HCT116 (cell line): Measurements from ENCODE around the gene NCBP2L. TPM values are rescaled to one million over a fixed set of nuclear protein-coding genes. Genes with fewer than 3 reads are reported as not detected.
A peak's percentile ranks its signal among the peaks of the same experiment; 100 is the strongest.

Experiments used
- ATAC-seq: fragments of 200-7000 bp; cut with Tn5 transposase; 2 replicates; pipeline ENCODE4 v1.9.1; 2020; ENCODE audit warnings: mild to moderate bottlenecking, moderate library complexity
- BruUV-seq: library from RNA; stranded (reverse); fragments of 400-500 nt; replicated peaks from 2 replicates; lab custom pipeline; 2021; lab: Mats Ljungman, UMichigan
- CTCF ChIA-PET: fragments of 300-600 bp; sonication (Branson Sonifier 250); formaldehyde crosslinking; loops from one replicate; lab custom pipeline; 2021; ENCODE audit warnings: antibody characterized with exemption; lab: Charles Lee
- POLR2A ChIA-PET: fragments of 300-600, 350-600 bp; sonication (Branson Sonifier 250); formaldehyde crosslinking; loops from one replicate; lab custom pipeline; 2021; ENCODE audit warnings: antibody characterized with exemption; lab: Charles Lee
- RAD21 ChIA-PET, 2 experiments: fragments of 300-600 bp; sonication (Branson Sonifier 250); formaldehyde crosslinking; loops; one replicate each; lab custom pipeline; 2023; ENCODE audit warnings: low total read pairs in 2 of 2; ENCODE audit not compliant: uncharacterized antibody in 2 of 2, unreplicated experiment in 2 of 2, low non-redundant PET in 1 of 2; lab: Charles Lee
- DNase-seq: peaks from one replicate; pipeline ENCODE4 v3.0.0-alpha.2; 2010; ENCODE audit warnings: low read depth, low spot score
- H2AFZ ChIP-seq: fragments of 200-600 bp; shearing (Covaris generic), sonication (generic); 2 replicates; pipeline ENCODE4 v1.6.1; 2017; ENCODE audit warnings: low read depth, mixed run types, mixed read lengths, antibody characterized with exemption, low read length; ENCODE audit not compliant: poor library complexity, severe bottlenecking
- H3K27ac ChIP-seq: 2 replicates; pipeline ENCODE4 v1.5.1; 2012; ENCODE audit warnings: low read depth, low read length
- H3K27me3 ChIP-seq: fragments of 200-600 bp; sonication (generic); 2 replicates; pipeline ENCODE4 v1.6.1; 2016; ENCODE audit warnings: mixed run types, low read length, mixed read lengths; ENCODE audit not compliant: insufficient read depth
- H3K36me3 ChIP-seq, 2 experiments: fragments of 200-500 bp in 1 of 2; fragments of 200-600 bp in 1 of 2; sonication (Bioruptor generic) in 1 of 2; sonication (generic) in 1 of 2; 2 replicates each; pipeline versions ENCODE4 v1.5.1 to v1.6.1; 2014 to 2016; ENCODE audit warnings: low read length in 2 of 2, inconsistent platforms in 1 of 2, mixed read lengths in 1 of 2, mixed run types in 1 of 2; ENCODE audit not compliant: insufficient read depth in 2 of 2, control insufficient read depth in 1 of 2
- H3K4me1 ChIP-seq, 2 experiments: fragments of 200-600 bp in 1 of 2; sonication (generic) in 1 of 2; 2 replicates each; pipeline versions ENCODE4 v1.5.1 to v1.6.1; 2012 to 2017; ENCODE audit warnings: low read length in 2 of 2, inconsistent platforms in 1 of 2, mild to moderate bottlenecking in 1 of 2, mixed read lengths in 1 of 2, mixed run types in 1 of 2, moderate library complexity in 1 of 2; ENCODE audit not compliant: insufficient read depth in 2 of 2, control insufficient read depth in 1 of 2
- H3K4me2 ChIP-seq: fragments of 200-600 bp; sonication (generic); 2 replicates; pipeline ENCODE4 v1.6.1; 2017; ENCODE audit warnings: mixed run types, low read length, mixed read lengths
- H3K4me3 ChIP-seq, 2 experiments: fragments of 200-600 bp in 1 of 2; sonication (generic) in 1 of 2; replicated peaks in 1 of 2; 2 replicates each; pipeline ENCODE4 v1.5.1; 2011 to 2016; ENCODE audit warnings: low read length in 2 of 2, control low read depth in 1 of 2, low read depth in 1 of 2, mild to moderate bottlenecking in 1 of 2, mixed read lengths in 1 of 2, mixed run types in 1 of 2
- H3K79me2 ChIP-seq: fragments of 200-600 bp; sonication (generic); 2 replicates; pipeline ENCODE4 v1.6.1; 2017; ENCODE audit warnings: mild to moderate bottlenecking, mixed run types, low read length, moderate library complexity, mixed read lengths; ENCODE audit not compliant: insufficient read depth
- H3K9ac ChIP-seq: fragments of 200-600 bp; sonication (generic); 2 replicates; pipeline ENCODE4 v1.6.1; 2016; ENCODE audit warnings: low read length, mixed read lengths
- H3K9me2 ChIP-seq: fragments of 200-600 bp; sonication (generic), shearing (Covaris generic); 2 replicates; pipeline ENCODE4 v1.6.1; 2017; ENCODE audit warnings: mixed run types, mild to moderate bottlenecking, moderate library complexity; ENCODE audit not compliant: insufficient read depth
- H3K9me3 ChIP-seq, 2 experiments: fragments of 200-500 bp in 1 of 2; fragments of 200-600 bp in 1 of 2; sonication (Bioruptor generic) in 1 of 2; sonication (generic) in 1 of 2; 2 replicates each; pipeline ENCODE4 v1.6.1; 2014 to 2017; ENCODE audit warnings: low read length in 2 of 2, mixed read lengths in 2 of 2, inconsistent platforms in 1 of 2, low read depth in 1 of 2, mild to moderate bottlenecking in 1 of 2, mixed run types in 1 of 2, moderate library complexity in 1 of 2; ENCODE audit not compliant: control insufficient read depth in 1 of 2, insufficient read depth in 1 of 2
- H4K20me1 ChIP-seq: fragments of 200-600 bp; sonication (generic), shearing (Covaris generic); 2 replicates; pipeline ENCODE4 v1.6.1; 2017; ENCODE audit warnings: mixed run types, mild to moderate bottlenecking, moderate library complexity; ENCODE audit not compliant: insufficient read depth
- MAX ChIP-seq: IDR thresholded peaks from 2 replicates; pipeline ENCODE4 v1.6.1; 2012
- POLR2A ChIP-seq: IDR thresholded peaks from 2 replicates; pipeline ENCODE4 v1.7.0; 2011; ENCODE audit warnings: borderline replicate concordance; ENCODE audit not compliant: insufficient read depth, insufficient read length; ENCODE audit errors: extremely low read depth
- POLR2AphosphoS5 ChIP-seq: IDR thresholded peaks from 2 replicates; pipeline ENCODE4 v1.6.1; 2011; ENCODE audit warnings: mild to moderate bottlenecking, low read depth, low read length, moderate library complexity
- RAD21 ChIP-seq: IDR thresholded peaks from 2 replicates; pipeline ENCODE4 v1.6.1; 2012; ENCODE audit warnings: low read depth, mild to moderate bottlenecking
- TCF7L2 ChIP-seq: IDR thresholded peaks from 2 replicates; pipeline ENCODE4 v1.7.0; 2011; ENCODE audit warnings: borderline replicate concordance, inconsistent platforms; ENCODE audit not compliant: insufficient read depth, insufficient read length; ENCODE audit errors: extremely low read depth
- YY1 ChIP-seq: IDR thresholded peaks from 2 replicates; pipeline ENCODE4 v1.6.1; 2011; ENCODE audit warnings: low read length, low read depth, moderate library complexity, mild to moderate bottlenecking; ENCODE audit not compliant: insufficient replicate concordance; ENCODE audit errors: extremely low read depth
- ZNF274 ChIP-seq: fragments of 200-500 bp; sonication (Bioruptor generic); IDR thresholded peaks from 2 replicates; pipeline ENCODE4 v1.6.1; 2014; ENCODE audit warnings: mild to moderate bottlenecking, low read depth, low read length, inconsistent platforms
- intact Hi-C: fragments of 100-400 bp; cut with micrococcal nuclease; formaldehyde crosslinking; loops from 2 replicates; pipeline ENCODE4 v1.10.0; 2022
- total RNA-seq: library from RNA; stranded (reverse); gene quantifications from one replicate; pipeline ENCODE4 v1.2.1, GENCODE V29; 2021; ENCODE audit not compliant: unreplicated experiment
- TF ChIP-seq, protein P1 (sequence below), 3 experiments: fragments of 200-600 bp in 1 of 3; sonication (generic) in 1 of 3; IDR thresholded peaks in 2 of 3; conservative IDR thresholded peaks in 1 of 3; 2 replicates each; pipeline ENCODE4 v1.5.1; 2012 to 2017; ENCODE audit warnings: low read depth in 2 of 3, low read length in 2 of 3, antibody characterized with exemption in 1 of 3, borderline replicate concordance in 1 of 3, control low read depth in 1 of 3, mild to moderate bottlenecking in 1 of 3, mixed read lengths in 1 of 3, mixed run types in 1 of 3, moderate library complexity in 1 of 3; ENCODE audit not compliant: insufficient read depth in 1 of 3
- TF ChIP-seq, protein P2 (sequence below): IDR thresholded peaks from 2 replicates; pipeline ENCODE4 v1.6.1; 2012; ENCODE audit warnings: low read depth

NCBP2L gene
- total RNA-seq, 1 experiment from 2014 or later: not detected

DNA sequence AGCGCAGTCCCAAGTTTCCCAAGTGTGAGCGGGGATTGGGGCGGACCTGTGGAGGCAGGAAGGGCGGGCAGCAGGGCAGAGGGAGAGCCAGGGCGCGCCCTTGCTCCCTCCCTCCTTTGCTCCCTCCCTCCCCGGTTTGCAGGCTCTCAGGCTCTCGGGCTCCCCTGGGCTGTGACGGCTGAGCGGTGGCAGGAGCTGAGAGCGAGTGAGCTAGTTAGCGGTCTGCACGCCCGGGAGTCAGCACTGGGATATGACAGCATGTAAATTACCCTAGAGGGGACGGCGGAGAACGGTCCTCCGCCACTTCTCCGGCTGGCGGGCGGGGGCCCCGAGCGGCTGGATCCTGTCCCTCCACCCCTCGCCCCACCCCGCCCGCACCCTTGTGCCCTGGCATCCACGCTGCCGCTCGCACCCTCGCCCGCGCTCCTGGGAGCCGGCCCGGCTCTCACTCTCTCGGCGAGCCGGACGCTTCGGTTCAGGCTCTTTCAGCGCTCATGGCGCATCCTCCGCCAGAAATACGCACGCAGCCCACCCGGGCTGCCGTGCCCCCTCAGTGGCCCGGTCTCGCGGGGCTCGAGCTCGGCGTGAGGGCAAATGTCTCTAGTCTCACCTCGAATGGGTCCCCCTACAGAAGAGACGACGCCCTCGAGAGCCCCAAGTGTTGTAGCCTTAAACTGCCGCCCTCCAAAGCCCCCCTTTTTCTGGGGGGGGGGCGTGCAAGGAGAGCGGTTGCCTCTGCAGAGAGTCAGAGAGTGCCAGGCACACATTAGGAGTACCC, 1.6 kb upstream of the NCBP2L start, which contains the start of gene TSC22D3:
Gene TSC22D3, minus strand, starts transcription at position 54 of the 778 bp plus-strand sequence. CDS start 368 bp downstream, outside the sequence.
- peak; percentile 83 for ATAC-seq
- Histone ChIP-seq H3K9me2 (no peaks in the 10 kb centered on the region), H3K9me3 (no peaks in the 10 kb centered on the region), H4K20me1 (no peaks in the 10 kb centered on the region), H3K36me3 (no peaks in the 10 kb centered on the region), H3K79me2 (no peaks in the 10 kb centered on the region), H2AFZ (peak within 1 kb of the TSS; percentile 94), H3K4me2 (peak within 1 kb of the TSS; percentile 78), H3K9ac (no peak within 1 kb of the TSS), H3K27me3 (no peaks in the 10 kb centered on the region), H3K27ac (no peak within 1 kb of the TSS; the same call in 1 of the 2 replicates)
- ChIA-PET CTCF (interaction anchor here (0.9 to 3.8 kb wide), 6 partner anchors 57 to 776 kb away, joined by 3 to 45 read pairs (median 7); no protein-coding TSS in a partner anchor), POLR2A (interaction anchor here (1.3 kb wide), 1 partner anchor 59 kb away, joined by 3 read pairs; no protein-coding TSS in a partner anchor), RAD21 (interaction anchor here (0.7 to 2.6 kb wide), 3 partner anchors 102 to 115 kb away, joined by 3 to 14 read pairs (median 3); no protein-coding TSS in a partner anchor)
- DNase-seq: peak; percentile 29
- no TSS peak for BruUV-seq
- intact Hi-C loops: loop anchor here (2.0 to 10.0 kb wide), 5 partner anchors 61 to 751 kb away; no protein-coding TSS in a partner anchor
- TF ChIP-seq, protein P1, sequence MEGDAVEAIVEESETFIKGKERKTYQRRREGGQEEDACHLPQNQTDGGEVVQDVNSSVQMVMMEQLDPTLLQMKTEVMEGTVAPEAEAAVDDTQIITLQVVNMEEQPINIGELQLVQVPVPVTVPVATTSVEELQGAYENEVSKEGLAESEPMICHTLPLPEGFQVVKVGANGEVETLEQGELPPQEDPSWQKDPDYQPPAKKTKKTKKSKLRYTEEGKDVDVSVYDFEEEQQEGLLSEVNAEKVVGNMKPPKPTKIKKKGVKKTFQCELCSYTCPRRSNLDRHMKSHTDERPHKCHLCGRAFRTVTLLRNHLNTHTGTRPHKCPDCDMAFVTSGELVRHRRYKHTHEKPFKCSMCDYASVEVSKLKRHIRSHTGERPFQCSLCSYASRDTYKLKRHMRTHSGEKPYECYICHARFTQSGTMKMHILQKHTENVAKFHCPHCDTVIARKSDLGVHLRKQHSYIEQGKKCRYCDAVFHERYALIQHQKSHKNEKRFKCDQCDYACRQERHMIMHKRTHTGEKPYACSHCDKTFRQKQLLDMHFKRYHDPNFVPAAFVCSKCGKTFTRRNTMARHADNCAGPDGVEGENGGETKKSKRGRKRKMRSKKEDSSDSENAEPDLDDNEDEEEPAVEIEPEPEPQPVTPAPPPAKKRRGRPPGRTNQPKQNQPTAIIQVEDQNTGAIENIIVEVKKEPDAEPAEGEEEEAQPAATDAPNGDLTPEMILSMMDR (IDR thresholded peaks at IDR 0.05 in 2 of 3, conservative IDR thresholded peaks at IDR 0.05 in 1 of 3; ENCODE audit: borderline replicate concordance in 1 of 3, insufficient read depth in 1 of 3, low read depth in 2 of 3, low read length in 2 of 3): 0 out of 6 replicates have a peak, but pooled peaks of 1 of the 3 experiments have one; percentile 6
- no peak for TF ChIP-seq TCF7L2
- no peak for TF ChIP-seq POLR2A
- TF ChIP-seq, protein P2, sequence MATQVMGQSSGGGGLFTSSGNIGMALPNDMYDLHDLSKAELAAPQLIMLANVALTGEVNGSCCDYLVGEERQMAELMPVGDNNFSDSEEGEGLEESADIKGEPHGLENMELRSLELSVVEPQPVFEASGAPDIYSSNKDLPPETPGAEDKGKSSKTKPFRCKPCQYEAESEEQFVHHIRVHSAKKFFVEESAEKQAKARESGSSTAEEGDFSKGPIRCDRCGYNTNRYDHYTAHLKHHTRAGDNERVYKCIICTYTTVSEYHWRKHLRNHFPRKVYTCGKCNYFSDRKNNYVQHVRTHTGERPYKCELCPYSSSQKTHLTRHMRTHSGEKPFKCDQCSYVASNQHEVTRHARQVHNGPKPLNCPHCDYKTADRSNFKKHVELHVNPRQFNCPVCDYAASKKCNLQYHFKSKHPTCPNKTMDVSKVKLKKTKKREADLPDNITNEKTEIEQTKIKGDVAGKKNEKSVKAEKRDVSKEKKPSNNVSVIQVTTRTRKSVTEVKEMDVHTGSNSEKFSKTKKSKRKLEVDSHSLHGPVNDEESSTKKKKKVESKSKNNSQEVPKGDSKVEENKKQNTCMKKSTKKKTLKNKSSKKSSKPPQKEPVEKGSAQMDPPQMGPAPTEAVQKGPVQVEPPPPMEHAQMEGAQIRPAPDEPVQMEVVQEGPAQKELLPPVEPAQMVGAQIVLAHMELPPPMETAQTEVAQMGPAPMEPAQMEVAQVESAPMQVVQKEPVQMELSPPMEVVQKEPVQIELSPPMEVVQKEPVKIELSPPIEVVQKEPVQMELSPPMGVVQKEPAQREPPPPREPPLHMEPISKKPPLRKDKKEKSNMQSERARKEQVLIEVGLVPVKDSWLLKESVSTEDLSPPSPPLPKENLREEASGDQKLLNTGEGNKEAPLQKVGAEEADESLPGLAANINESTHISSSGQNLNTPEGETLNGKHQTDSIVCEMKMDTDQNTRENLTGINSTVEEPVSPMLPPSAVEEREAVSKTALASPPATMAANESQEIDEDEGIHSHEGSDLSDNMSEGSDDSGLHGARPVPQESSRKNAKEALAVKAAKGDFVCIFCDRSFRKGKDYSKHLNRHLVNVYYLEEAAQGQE: no peak
- no peak for TF ChIP-seq YY1
- no peak for TF ChIP-seq POLR2AphosphoS5
- peak; percentile 42 for TF ChIP-seq RAD21
- TF ChIP-seq MAX: no peak
- no peak for TF ChIP-seq ZNF274
- TF ChIP-seq, all 23 proteins: peak for 2
- Histone ChIP-seq H3K4me1 (peaks cover 8 to 14% of the 10 kb centered on the region in 2 experiments; a peak in 2 of 4 replicates), H3K4me3 (peak within 1 kb of the TSS; percentile 38 to 55)
